ENCODE data around the gene ELOA.

Gene ELOA, protein sequence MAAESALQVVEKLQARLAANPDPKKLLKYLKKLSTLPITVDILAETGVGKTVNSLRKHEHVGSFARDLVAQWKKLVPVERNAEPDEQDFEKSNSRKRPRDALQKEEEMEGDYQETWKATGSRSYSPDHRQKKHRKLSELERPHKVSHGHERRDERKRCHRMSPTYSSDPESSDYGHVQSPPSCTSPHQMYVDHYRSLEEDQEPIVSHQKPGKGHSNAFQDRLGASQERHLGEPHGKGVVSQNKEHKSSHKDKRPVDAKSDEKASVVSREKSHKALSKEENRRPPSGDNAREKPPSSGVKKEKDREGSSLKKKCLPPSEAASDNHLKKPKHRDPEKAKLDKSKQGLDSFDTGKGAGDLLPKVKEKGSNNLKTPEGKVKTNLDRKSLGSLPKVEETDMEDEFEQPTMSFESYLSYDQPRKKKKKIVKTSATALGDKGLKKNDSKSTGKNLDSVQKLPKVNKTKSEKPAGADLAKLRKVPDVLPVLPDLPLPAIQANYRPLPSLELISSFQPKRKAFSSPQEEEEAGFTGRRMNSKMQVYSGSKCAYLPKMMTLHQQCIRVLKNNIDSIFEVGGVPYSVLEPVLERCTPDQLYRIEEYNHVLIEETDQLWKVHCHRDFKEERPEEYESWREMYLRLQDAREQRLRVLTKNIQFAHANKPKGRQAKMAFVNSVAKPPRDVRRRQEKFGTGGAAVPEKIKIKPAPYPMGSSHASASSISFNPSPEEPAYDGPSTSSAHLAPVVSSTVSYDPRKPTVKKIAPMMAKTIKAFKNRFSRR

DNA sequence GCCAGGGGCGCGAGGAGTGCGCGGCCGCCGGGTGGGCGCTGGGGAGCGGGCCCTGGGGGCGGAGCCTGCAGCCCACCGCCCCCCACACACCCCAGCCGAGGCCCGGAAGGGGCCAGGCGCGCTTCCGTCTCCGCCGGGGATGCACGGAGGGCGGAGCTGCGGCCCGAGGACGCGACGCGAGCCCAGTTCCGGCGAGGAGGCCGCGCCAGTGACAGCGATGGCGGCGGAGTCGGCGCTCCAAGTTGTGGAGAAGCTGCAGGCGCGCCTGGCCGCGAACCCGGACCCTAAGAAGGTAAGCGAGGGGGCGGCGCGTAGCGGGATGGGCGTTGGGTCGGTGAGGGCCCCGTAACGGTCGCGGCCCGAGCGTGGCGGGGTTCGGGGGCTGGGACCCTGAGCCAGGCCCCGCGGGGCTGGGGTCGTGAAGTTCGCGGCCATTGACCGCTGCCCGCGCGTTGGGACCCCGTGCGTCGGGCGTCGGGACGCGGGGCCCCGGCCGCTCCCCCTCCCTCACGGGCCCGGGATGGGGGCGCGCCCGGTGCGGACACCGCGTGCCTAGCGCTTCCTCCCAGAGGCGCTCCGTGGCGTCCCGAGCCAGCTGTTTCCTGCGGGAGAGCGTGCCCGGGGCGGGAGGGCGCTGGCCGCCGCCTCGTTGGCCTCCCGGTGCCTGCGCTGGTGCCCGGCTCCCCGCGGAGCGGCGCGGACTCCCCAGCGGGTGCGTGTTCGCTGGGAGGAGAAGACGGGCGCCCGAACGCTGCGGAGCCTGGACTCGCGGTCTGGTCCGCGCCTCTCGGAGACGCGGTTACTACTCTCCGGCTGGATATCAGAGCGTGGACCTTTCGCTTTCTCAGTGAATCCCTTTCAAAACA lies at the start of gene ELOA:
TSS of gene ELOA (plus strand) at position 185 of the 866 bp plus-strand sequence. CDS start at position 218, 33 bp downstream.
- DNase-seq: peak; percentile 62
- in situ Hi-C loops (cut with HindIII; ENCODE audit: low pct_ligation_motif_present, low pct_unique_long_range_greater_than_20kb, low sequenced_read_pairs): no loop called here

DNA sequence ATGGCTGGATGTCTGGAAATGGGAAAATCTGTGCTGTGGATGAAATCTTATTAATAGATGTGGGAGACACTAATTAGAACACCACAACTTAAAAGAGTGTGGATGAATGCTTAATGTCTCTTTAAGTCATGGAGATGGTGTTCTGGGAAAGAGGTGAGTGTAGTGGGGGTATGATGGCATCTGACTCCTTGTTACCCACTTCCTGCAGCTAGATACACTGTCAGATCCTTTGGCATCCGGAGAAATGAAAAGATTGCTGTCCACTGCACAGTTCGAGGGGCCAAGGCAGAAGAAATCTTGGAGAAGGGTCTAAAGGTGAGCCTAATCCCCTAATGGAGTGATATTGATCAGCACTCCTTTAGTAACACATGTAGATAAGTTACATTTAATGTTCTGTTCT lies 49.7 kb upstream of the ELOA start:
- DNase-seq: no peak
- in situ Hi-C loops (cut with HindIII; ENCODE audit: low pct_ligation_motif_present, low pct_unique_long_range_greater_than_20kb, low sequenced_read_pairs): no loop called here

DNA sequence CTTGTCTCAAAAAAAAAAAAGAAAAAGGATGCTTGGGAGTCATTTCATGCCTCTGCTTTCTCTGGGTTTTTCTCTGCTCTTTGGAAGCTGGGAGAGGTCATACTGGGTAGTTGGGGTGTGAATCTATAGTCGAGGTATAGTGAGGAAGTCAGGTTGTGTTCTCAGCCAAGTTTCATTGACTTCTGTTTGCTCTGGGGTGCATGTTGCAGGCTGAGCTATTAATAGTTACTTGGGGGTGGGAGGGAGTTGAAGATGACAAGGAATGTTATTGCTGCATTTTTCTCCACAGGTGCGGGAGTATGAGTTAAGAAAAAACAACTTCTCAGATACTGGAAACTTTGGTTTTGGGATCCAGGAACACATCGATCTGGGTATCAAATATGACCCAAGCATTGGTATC lies 48.9 kb upstream of the ELOA start:
- in situ Hi-C loops (cut with HindIII; ENCODE audit: low pct_ligation_motif_present, low pct_unique_long_range_greater_than_20kb, low sequenced_read_pairs): no loop called here

DNA sequence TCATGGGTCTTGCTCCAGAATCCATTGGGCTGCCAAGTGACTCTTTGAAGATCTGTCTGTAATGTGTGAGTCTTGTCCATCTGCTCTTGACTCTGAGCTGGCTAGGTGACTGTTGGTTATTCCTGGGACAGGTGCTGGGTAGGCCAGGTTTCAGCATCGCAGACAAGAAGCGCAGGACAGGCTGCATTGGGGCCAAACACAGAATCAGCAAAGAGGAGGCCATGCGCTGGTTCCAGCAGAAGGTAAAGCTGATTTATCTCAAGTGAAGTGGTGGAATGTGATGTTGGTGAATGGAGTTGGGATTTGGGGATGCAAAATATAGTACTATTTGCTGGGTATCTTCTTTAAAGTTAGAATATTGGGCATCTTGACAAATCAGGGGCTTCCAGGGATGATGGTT lies 47.6 kb upstream of the ELOA start:
- in situ Hi-C loops (cut with HindIII; ENCODE audit: low pct_ligation_motif_present, low pct_unique_long_range_greater_than_20kb, low sequenced_read_pairs): no loop called here
- no peak for DNase-seq

More for the DNA sequence above, 48.9 kb upstream of the ELOA start:
- DNase-seq: no peak

DNA sequence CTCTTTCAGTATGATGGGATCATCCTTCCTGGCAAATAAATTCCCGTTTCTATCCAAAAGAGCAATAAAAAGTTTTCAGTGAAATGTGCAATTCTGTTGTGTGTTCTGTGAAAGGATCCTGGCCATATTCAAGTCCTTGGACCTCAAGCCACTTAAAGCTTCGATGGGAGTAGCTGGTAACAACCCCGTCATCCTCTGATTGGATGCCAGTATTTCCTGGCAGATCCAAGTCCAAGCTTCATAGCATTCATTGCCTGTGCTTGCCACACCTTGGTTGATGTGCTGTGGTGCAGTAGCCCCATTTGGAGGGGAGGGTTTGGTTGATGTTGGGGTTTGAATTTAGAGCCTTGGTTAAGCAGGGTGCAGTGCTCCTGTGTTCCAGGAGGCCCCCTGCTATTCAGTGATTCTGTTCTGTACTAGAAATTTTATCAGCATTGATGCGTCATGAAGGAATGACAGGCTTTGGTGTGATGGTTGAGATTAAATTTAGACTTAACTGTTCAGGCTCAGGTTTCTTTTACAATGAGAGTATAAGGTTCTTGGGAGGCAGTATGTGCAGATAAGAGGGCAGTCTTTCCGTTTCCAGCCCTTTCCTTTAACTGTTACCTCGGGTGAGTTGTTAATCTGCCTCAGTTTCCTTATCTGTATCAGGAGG lies 46.8 kb upstream of the ELOA start:
- in situ Hi-C loops (cut with HindIII; ENCODE audit: low pct_ligation_motif_present, low pct_unique_long_range_greater_than_20kb, low sequenced_read_pairs): no loop called here
- DNase-seq: no peak

DNA sequence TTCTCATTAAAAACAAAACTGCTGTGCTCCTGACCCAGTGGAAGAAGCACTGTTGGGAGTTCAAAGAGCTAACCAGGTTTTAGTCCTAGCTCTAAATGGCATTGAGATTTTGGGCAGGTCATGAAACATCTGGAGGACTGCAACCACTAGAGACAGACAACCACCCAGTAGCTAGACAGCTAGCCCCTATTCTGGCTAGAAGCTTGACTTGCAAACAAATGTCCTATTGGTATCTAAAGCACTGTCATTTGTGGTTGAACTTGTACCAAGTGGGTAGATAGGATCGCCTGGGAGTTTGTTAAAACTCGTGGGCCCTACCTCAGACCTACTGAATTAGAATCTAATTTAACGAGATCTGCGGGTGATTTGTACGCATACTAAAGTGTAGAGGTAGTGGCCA lies 44.8 kb upstream of the ELOA start:
- DNase-seq: no peak
- in situ Hi-C loops (cut with HindIII; ENCODE audit: low pct_ligation_motif_present, low pct_unique_long_range_greater_than_20kb, low sequenced_read_pairs): no loop called here

DNA sequence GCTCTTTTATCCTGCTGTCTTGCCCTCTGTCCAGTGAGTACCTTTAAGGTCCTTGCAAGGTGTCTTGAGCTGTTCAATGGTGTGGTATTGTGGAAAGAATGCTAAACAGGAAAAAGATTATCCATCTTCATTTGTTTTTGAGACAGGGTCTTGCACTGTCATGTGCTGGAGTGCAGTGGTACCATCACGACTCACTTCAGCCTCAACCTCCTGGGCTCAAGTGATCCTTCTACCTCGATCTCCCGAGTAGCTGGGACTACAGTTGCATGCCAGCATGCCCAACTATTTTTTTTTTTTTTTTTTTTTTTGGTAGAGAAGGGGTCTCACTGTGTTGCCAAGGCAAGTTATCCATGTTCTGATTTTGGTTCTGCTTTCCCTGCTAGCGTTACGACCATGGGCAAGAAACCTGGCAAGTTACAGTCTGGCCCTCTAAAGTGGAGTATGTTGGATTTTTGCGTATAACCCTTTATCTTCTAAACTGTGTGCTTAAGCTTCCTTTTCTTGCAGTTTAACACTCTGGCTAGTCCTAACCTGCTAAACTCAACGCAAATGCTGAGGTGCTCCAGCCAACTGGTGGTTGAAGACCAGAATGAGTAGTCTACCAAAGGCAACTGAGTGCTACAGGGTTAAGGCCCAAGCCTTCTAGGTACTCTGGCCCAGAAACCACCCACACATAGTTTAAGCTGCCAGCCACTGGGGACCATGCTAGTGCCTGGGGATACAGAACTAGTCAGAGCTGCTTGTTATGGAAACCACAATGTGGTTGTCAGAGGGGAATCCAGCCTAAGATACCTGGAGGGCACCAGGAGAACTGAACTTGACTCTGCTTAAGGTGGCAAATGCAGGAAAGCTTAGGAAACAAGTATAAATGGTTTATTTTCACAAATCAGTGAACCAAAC lies 43.7 kb upstream of the ELOA start:
- in situ Hi-C loops (cut with HindIII; ENCODE audit: low pct_ligation_motif_present, low pct_unique_long_range_greater_than_20kb, low sequenced_read_pairs): no loop called here
- no peak for DNase-seq

DNA sequence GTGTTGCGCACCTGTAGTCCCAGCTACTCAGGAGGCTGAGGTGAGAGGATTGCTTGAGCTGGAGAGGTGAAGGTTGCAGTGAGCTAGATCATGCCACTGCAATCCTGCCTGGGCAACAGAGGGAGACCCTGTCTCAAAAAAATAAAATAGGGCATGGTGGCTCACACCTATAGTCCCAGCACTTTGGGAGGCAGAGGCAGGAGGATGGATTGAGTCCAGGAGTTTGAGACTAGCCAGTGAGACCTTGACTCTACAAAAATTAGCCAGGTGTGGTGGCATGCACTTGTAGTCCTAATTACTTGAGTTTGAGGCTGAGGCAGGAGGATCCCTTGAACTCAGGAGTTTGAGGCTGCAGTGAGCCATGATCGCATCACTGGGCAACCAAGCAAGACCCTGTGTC lies 42.0 kb upstream of the ELOA start:
- in situ Hi-C loops (cut with HindIII; ENCODE audit: low pct_ligation_motif_present, low pct_unique_long_range_greater_than_20kb, low sequenced_read_pairs): no loop called here
- no peak for DNase-seq

DNA sequence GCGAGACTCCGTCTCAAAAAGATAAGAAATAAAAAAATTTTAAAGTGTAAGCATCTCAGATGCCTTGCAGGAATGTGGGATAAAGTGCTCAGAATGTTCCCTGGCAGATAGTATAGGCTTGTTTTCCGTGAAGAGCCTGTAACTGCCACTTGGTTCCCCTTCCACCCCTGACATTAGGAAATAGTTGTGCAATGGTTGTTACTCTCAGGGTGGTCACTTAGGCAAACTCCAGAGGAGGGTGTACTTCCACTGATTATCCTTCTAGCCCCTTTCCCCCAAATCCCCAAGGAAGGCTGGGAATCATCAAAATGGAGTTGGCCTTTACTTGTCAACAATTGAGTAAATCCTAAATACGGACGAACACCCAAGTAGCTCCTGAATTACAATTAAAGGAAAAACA lies 41.3 kb upstream of the ELOA start:
- DNase-seq: no peak
- in situ Hi-C loops (cut with HindIII; ENCODE audit: low pct_ligation_motif_present, low pct_unique_long_range_greater_than_20kb, low sequenced_read_pairs): no loop called here

DNA sequence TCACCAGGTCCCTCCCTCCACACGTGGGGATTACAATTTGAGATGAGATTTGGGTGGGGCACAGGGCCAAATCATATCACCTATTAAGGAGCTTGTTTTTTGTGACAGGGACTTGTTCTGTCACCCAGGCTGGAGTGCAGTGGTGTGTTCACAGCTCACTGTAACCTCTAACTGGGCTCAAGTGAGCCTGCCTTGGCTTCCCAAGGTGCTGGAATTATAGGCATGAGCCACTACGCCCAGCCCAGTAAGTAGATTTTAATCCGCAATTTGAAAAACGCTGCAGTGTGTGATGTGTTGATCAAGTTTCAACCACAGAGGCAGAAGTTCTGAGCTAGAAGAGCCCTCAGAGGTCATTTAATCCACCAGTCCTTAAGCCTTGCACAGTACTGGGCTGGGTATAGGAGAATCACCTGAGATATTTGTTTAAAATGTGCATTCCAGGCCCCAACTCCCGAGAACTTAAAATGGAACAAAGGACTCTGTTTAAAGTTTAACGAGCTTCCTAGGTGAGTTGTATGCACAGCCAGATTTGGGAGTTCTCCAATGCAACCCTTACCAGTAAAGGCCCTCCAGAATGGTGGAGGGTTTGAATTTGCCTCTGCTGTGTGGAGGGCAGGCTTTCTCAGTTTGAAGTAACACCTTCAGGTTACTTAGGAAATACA lies 38.3 kb upstream of the ELOA start:
- DNase-seq: no peak
- in situ Hi-C loops (cut with HindIII; ENCODE audit: low pct_ligation_motif_present, low pct_unique_long_range_greater_than_20kb, low sequenced_read_pairs): no loop called here

DNA sequence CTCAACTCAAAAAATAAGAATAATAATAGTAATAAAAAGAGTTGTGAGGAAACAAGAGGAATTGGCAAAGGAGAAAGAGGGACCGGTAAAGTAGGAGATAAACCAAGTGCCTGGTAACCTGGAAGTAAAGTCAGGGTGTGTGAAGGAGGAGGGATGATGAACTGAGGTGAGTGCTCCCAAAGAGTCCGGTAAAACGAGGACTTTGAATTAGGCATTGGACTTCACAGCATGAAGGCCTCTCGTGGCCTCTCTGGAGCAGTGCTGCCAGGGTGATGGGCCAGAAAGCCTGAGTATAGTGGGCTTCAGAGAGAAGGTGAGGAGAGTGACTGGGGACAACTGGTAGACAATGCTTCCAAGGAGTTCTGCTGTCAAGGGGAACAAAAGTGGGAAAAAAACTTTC lies 34.0 kb upstream of the ELOA start:
- no peak for DNase-seq
- in situ Hi-C loops (cut with HindIII; ENCODE audit: low pct_ligation_motif_present, low pct_unique_long_range_greater_than_20kb, low sequenced_read_pairs): no loop called here

DNA sequence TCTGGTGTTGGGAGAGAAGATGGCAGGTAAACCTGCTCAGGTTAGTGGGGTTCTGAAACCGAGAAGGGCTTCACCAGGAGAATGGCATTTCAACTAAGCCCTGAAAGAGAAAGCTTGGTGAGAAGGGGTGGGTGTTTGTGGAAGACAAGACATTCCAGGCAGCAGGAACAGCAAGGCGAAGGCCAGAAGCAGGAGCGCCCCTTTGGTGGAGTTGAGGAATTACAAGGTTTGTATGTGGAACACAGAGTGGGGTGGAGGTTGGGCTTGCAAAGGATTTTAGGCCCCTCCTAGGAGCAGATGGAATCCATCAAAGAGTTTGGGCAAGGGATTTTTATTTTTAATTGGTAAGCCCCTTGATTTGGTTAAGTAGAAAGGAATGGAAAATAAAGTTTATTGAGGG lies 24.8 kb upstream of the ELOA start:
- peak; percentile 61 for DNase-seq
- in situ Hi-C loops (cut with HindIII; ENCODE audit: low pct_ligation_motif_present, low pct_unique_long_range_greater_than_20kb, low sequenced_read_pairs): no loop called here

DNA sequence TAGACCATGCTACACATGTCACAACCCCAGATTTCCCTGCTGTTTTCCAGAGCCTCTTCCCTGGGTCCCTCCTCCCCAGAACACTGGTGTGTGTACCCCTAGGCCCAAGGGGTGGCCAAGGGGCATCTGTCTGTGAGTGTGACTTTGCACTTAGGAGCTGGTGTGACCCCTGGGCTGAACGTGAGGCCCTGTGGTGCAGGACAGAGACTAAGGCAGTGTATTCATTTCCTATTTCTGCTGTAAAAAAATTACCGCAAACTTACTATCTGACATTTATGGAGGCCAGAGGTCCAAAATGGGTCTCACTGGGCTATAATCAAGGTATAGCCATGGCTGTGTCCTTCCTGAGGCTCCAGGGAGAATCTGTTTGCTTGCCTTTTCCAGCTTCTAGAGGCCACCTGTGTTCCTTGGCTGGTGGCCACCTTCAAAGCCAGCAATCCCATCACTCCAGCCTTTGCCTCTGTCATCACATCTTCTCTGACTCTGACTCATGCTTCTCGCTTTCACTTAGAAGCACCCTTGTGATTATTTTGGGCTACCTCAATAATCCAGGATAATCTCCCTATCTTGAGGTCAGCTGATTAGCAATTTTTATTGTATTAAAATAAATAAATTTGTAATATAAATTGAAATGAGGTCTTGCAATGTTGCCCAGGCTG lies 24.0 kb upstream of the ELOA start:
- in situ Hi-C loops (cut with HindIII; ENCODE audit: low pct_ligation_motif_present, low pct_unique_long_range_greater_than_20kb, low sequenced_read_pairs): no loop called here

DNA sequence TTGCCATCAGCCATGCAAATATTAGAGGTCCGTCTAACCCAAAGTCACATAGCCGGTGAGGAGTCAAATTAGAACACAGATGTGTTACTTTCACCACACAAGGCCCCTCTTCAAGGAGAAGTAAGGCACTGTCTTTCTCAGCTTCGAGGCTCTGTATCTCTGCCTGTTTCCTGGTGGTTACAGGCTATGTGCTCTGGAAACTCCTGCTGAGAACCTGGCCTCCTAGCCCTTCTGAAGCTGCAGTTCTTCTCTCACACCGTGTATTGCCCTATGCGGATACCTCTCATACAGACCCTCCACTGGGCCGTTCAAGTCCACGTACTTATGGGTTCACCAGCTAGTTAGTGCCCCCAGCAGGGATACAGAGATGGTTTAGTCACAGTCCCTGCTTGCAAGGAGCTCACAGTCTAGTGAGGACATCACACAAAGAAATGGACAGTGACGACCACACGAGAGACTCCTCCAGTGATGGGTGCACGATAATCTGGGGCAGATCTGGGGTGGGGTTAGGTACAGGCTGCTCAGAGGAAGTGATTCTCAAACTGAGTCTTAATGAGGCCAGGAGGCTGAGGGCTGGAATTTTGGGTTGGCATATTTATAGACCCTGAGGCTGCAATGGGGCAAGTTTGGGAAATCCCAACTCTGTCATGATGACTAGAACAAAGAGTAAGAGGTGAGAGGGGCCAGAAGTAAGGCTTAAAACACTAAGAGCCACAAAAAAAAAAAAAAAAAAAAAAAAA lies 22.8 kb upstream of the ELOA start:
- no peak for DNase-seq
- in situ Hi-C loops (cut with HindIII; ENCODE audit: low pct_ligation_motif_present, low pct_unique_long_range_greater_than_20kb, low sequenced_read_pairs): no loop called here

More for the DNA sequence above, 24.0 kb upstream of the ELOA start:
- DNase-seq: no peak

DNA sequence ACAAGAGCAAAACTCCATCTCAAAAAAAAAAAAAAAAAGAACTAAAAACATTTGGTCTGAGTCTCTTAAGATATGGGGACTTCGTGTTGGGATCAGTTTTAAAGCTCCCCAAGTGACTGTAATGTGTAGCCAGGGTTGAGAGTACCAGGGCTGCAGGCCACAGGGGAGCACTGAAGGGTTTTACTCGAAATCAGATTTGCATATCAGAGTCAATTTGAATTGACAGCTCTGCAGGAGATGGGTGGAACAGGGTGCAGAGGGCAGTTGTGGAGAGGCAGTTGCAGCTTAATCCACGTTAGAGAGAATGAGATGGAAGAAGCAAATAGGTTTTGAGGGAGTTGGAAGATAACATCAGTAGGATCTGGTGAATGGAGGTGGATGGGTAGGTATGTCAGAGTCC lies 20.6 kb upstream of the ELOA start:
- in situ Hi-C loops (cut with HindIII; ENCODE audit: low pct_ligation_motif_present, low pct_unique_long_range_greater_than_20kb, low sequenced_read_pairs): no loop called here
- DNase-seq: no peak

DNA sequence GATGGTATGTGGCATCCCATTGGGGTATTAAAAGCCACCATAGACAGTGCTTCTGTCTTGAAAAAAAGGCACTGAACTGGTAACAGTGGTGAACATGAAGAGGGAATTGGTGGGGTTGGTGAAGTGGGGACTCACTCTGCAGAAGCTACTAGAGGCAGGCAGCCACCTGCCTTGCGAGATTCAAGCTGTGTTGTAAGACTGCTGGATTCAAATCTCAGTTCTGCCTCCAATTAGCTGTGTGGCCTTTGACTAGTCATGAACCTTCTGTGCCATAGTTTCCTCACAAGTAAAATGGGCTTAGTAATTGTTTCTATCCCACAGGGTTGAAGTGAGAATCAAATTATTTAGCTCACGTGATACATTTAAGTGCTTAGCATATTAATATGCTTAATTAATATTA lies 16.6 kb upstream of the ELOA start:
- in situ Hi-C loops (cut with HindIII; ENCODE audit: low pct_ligation_motif_present, low pct_unique_long_range_greater_than_20kb, low sequenced_read_pairs): no loop called here
- DNase-seq: no peak
